ENCODE data around the gene ROBO1.

The ROBO1 gene

GRCh38 chr3:79012530-79012913 is 755.3 kb downstream of the ROBO1 start:
- DNase-seq (ENCODE audit: low read depth) = no peak

- no peak for DNase-seq (ENCODE audit: low read depth)
Observed at GRCh38 chr3:79011821-79012529, 755.8 kb downstream of the ROBO1 start.

- DNase-seq (ENCODE audit: low read depth) = no peak
Observed at GRCh38 chr3:79009861-79010260, 757.9 kb downstream of the ROBO1 start.

GRCh38 chr3:79006077-79006476 is 761.7 kb downstream of the ROBO1 start:
- no peak for DNase-seq (ENCODE audit: low read depth)

DNA sequence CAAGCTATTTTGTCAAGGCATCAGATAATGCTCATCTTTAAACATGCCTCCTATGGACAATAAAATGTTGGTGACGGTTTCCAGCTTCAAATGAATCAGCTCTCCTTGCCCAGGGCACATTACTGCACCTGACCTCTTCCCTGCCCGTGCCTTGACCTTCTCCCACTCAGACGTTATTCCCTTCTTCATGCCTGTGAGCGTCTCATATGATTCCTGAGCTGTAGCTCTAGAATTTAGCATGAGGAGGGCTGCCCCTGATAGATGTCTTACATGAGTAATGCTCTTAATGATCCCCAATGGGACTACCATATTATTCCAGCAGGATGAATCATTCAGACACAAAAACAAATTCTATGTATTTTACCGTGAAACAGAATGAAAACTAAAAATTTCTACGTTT is 762.7 kb downstream of the ROBO1 start:
- DNase-seq (ENCODE audit: low read depth) = no peak

DNA sequence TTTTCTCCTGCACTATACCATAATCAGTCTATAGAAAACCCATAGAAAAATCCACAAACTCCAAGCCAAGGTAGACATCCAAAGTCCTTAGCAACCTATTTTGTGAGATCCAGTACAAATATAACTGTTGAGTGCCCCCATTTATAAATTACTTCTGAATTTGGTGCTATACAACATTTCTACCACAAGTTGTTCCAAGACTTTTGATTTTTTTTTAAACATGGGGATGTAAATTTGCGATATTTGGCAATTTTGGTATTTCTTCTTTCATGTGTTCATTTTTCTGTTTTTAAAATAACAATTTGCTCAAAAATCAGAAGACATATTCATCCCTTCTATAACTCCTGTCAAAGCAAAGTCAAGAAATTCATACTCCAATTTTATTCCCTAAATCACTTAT is 763.8 kb downstream of the ROBO1 start:
- DNase-seq (ENCODE audit: low read depth) = no peak

DNA sequence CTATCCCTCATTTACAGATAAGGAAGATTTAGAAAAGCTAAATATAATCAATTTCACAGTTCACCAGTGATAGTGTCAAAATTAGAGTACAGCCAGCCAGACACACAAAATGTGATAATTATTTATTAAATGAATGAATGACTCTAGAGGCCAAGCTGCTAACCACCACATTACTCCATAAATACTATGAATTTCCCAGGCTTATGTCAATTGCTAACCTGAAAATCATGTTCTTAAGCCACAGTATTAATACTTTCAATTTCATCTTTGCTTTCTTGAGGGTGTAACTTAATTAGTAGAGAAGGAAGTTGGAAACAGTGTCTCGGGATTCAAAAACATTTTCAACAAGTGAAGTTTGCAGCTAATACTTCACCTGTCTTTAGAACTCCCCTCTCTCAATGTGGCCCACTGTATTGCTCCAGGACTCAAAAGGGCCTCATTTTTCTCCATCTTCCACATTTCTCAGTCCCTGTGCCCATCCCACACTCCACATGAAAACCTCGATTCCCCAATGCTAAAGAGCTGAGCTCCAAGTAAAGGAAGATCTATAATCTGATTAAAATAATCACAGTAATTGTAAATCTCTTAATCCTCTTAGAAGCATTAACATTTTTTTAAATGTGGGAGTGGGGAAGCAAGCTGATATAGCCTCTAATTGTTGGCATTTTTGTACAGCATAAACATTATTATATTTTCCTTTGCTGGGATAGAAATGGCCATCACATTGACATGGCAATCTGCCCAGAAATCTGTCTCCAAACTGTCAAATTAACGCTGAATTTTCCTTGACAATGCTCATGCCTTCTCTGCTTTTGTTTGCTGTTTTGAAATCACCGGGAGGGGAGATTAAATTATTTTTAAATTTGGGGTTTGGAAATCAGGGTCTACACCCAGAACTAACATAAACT is 765.1 kb downstream of the ROBO1 start:
- no peak for DNase-seq (ENCODE audit: low read depth)

DNA sequence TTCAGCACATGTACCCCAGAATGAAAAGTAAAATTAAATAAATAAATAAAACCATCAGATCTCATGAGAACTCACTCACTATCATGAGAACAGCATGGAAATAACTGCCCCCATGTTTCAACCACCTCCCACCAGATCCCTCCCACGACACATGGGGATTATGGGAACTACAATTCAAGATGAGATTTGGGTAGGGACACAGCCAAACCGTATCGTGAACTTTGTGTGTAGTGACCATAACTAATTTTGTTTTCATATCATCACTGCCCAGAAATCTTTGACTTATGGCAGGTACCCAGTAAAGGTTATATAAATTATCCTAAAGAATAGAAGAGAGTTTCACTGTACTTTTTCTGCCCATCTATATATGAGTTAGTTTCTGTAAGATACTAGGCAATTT is 766.5 kb downstream of the ROBO1 start:
- no peak for DNase-seq (ENCODE audit: low read depth)

GRCh38 chr3:78999139-78999538 is 768.7 kb downstream of the ROBO1 start:
- DNase-seq (ENCODE audit: low read depth) = no peak

- no peak for DNase-seq (ENCODE audit: low read depth)
Observed at GRCh38 chr3:78995087-78995486, 772.7 kb downstream of the ROBO1 start.

GRCh38 chr3:78994174-78995027 is 773.4 kb downstream of the ROBO1 start:
- DNase-seq (ENCODE audit: low read depth) = no peak

- no peak for DNase-seq (ENCODE audit: low read depth)
Observed at GRCh38 chr3:78993375-78993774, 774.4 kb downstream of the ROBO1 start.

GRCh38 chr3:78992830-78993229 is 775.0 kb downstream of the ROBO1 start:
- DNase-seq (ENCODE audit: low read depth) = no peak

DNA sequence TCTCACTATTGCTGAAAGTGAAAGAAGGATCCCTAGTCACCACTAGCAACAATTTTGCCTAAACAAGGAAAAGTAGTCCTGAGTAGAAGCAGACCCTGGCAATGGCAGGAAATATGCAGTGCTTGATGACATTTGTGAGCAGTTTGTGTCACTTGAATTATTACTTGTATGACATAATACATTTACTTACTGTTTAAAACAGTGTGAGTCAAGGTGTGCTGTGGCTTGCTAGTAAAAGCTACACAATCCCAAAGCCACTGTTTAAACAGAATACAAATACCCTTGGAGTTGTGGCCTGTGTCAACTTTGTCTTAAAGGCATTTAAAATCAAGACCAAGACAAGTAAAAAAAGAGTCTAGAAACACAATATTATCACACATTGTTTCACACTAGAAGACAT is 775.4 kb downstream of the ROBO1 start:
- no peak for DNase-seq (ENCODE audit: low read depth)

GRCh38 chr3:78991656-78992055 is 776.1 kb downstream of the ROBO1 start:
- no peak for DNase-seq (ENCODE audit: low read depth)

GRCh38 chr3:78990156-78990555 is 777.6 kb downstream of the ROBO1 start:
- no peak for DNase-seq (ENCODE audit: low read depth)

- no peak for DNase-seq (ENCODE audit: low read depth)
Observed at GRCh38 chr3:78988324-78988723, 779.5 kb downstream of the ROBO1 start.

GRCh38 chr3:78986416-78987101 is 781.2 kb downstream of the ROBO1 start:
- no peak for DNase-seq (ENCODE audit: low read depth)

- no peak for DNase-seq (ENCODE audit: low read depth)
Observed at GRCh38 chr3:78985981-78986380, 781.8 kb downstream of the ROBO1 start.

- no peak for DNase-seq (ENCODE audit: low read depth)
Observed at GRCh38 chr3:78979028-78979427, 788.8 kb downstream of the ROBO1 start.

- DNase-seq (ENCODE audit: low read depth) = no peak
Observed at GRCh38 chr3:78978037-78978436, 789.8 kb downstream of the ROBO1 start.

DNA sequence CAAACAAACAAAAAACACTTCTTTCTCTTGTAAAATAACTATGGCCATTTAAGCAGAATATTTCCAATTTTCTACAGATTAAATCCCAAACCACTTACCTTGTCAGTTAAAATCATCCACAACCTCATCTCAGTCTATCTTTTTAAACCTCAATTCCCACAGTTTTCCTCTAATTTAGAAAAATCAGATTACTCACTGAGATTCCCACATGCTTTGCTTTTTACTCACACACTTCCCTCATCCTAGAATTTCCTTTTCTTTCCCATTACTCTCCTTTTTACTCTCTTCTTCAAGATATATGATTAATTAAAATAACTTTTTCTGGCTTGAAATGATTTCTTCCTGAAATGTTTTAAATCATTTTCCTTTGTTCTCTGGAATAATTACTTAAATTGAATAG is 790.7 kb downstream of the ROBO1 start:
- DNase-seq (ENCODE audit: low read depth) = no peak

Data from CMK (cell line).